K562 (cell line): ENCODE data around the gene UGT1A3. TPM values are rescaled to one million over a fixed set of nuclear protein-coding genes. Genes with fewer than 3 reads are reported as not detected.

ENCODE experiments used
- ATAC-seq: fragments of 200-7000 bp; cut with Tn5 transposase; 3 replicates; pipeline ENCODE4 v1.9.1; 2020; ENCODE audit warnings: moderate library complexity
- BruUV-seq: library from RNA; stranded (reverse); fragments of 400-500 nt; replicated peaks from 2 replicates; lab custom pipeline; 2021; lab: Mats Ljungman, UMichigan
- CTCF ChIA-PET: fragments of 300-600 bp; formaldehyde crosslinking; extraction: SDS; loops from one replicate; lab custom pipeline; 2021; ENCODE audit warnings: low intra/inter-chr PET ratio; lab: Yijun Ruan, JAX
- POLR2A ChIA-PET: fragments of 300-600, 350-650 bp; sonication (Branson Sonifier 250); formaldehyde crosslinking; extraction: SDS; loops from one replicate; lab custom pipeline; 2021; ENCODE audit warnings: antibody characterized with exemption, inconsistent platforms; lab: Yijun Ruan, JAX
- DNase-seq, 4 experiments: peaks; one replicate each; pipeline versions ENCODE4 v3.0.0 to v3.0.0-alpha.2; 2011 to 2018; ENCODE audit warnings: low spot score in 3 of 4, mixed read lengths in 3 of 4; ENCODE audit errors: extremely low read depth in 1 of 4
- FAIRE-seq: peaks from 2 replicates; lab custom pipeline; 2011; peaks lifted over from hg19 to GRCh38; lab: Jason Lieb, UNC
- H2AFZ ChIP-seq: 2 replicates; pipeline ENCODE4 v1.6.0; 2011; ENCODE audit warnings: low read depth, low read length, control low read depth, inconsistent platforms
- H3K27ac ChIP-seq: fragments of 200-600 bp; 3 replicates; pipeline ENCODE4 v1.8.0; 2011; ENCODE audit warnings: low read depth, mild to moderate bottlenecking, control low read depth, inconsistent platforms, low read length, moderate library complexity, mixed read lengths; ENCODE audit errors: extremely low read depth
- H3K27me3 ChIP-seq, 2 experiments: fragments of 300-600 bp in 1 of 2; 2 replicates in 1 of 2; 3 replicates in 1 of 2; pipeline versions ENCODE4 v1.6.0 to v1.8.0; 2011; ENCODE audit warnings: inconsistent platforms in 2 of 2, low read length in 2 of 2, mild to moderate bottlenecking in 1 of 2, mixed read lengths in 1 of 2, moderate library complexity in 1 of 2; ENCODE audit not compliant: control insufficient read depth in 2 of 2, insufficient read depth in 2 of 2
- H3K36me3 ChIP-seq: fragments of 300-600 bp; 3 replicates; pipeline ENCODE4 v1.8.0; 2011; ENCODE audit warnings: mild to moderate bottlenecking, low read length, inconsistent platforms; ENCODE audit not compliant: control insufficient read depth, insufficient read depth
- H3K4me1 ChIP-seq, 2 experiments: fragments of 200-600 bp in 1 of 2; replicated peaks in 1 of 2; 2 replicates in 1 of 2; 3 replicates in 1 of 2; pipeline versions ENCODE4 v1.5.1 to v1.8.0; 2011; ENCODE audit warnings: inconsistent platforms in 2 of 2, low read length in 2 of 2, mild to moderate bottlenecking in 1 of 2, mixed read lengths in 1 of 2, moderate library complexity in 1 of 2; ENCODE audit not compliant: control insufficient read depth in 2 of 2, insufficient read depth in 2 of 2
- H3K4me2 ChIP-seq: 2 replicates; pipeline ENCODE4 v1.6.1; 2011; ENCODE audit warnings: low read length, control low read depth, inconsistent platforms, mixed read lengths; ENCODE audit not compliant: insufficient read depth
- H3K4me3 ChIP-seq: fragments of 200-600 bp; sonication (generic), shearing (Covaris generic); 2 replicates; pipeline ENCODE4 v1.5.1; 2016; ENCODE audit warnings: control low read depth, inconsistent platforms
- H3K79me2 ChIP-seq: fragments of 200-600 bp; 3 replicates; pipeline ENCODE4 v1.8.0; 2011; ENCODE audit warnings: low read length, inconsistent platforms; ENCODE audit not compliant: control insufficient read depth, insufficient read depth
- H3K9ac ChIP-seq, 2 experiments: 2 replicates each; pipeline versions ENCODE4 v1.6.0 to v1.6.1; 2011; ENCODE audit warnings: low read depth in 2 of 2, low read length in 2 of 2, control low read depth in 1 of 2, inconsistent platforms in 1 of 2, mild to moderate bottlenecking in 1 of 2, mixed read lengths in 1 of 2; ENCODE audit not compliant: insufficient read depth in 1 of 2
- H3K9me1 ChIP-seq: one replicate; pipeline ENCODE4 v1.6.0; 2011; ENCODE audit warnings: inconsistent platforms, mild to moderate bottlenecking, low read length, moderate library complexity; ENCODE audit not compliant: control insufficient read depth, insufficient read depth
- H3K9me3 ChIP-seq: replicated peaks from 2 replicates; pipeline ENCODE4 v1.5.1; 2011; ENCODE audit warnings: low read depth, low read length, inconsistent platforms; ENCODE audit not compliant: control insufficient read depth, insufficient read depth
- H4K20me1 ChIP-seq: replicated peaks from 2 replicates; pipeline ENCODE4 v1.6.1; 2011; ENCODE audit warnings: low read length, inconsistent platforms, mixed read lengths; ENCODE audit not compliant: control insufficient read depth, insufficient read depth
- ATF2 ChIP-seq: sonication (generic); formaldehyde crosslinking; IDR thresholded peaks from 2 replicates; pipeline ENCODE4 v1.8.1; 2022; ENCODE audit warnings: missing genetic modification reagents
- CTBP1 ChIP-seq: fragments of 450-650 bp; IDR thresholded peaks from 2 replicates; pipeline ENCODE4 v1.6.1; 2016; ENCODE audit warnings: borderline replicate concordance
- FOXP1 ChIP-seq: sonication (generic); formaldehyde crosslinking; IDR thresholded peaks from 2 replicates; pipeline ENCODE4 v1.8.0; 2022; ENCODE audit warnings: mild to moderate bottlenecking, missing genetic modification reagents
- HBP1 ChIP-seq: fragments of 450-650 bp; formaldehyde crosslinking; IDR thresholded peaks from 2 replicates; pipeline ENCODE4 v1.4.0; 2022; ENCODE audit warnings: missing genetic modification characterization
- MAX ChIP-seq: sonication (generic); formaldehyde crosslinking; IDR thresholded peaks from 2 replicates; pipeline ENCODE4 v1.9.0; 2022; ENCODE audit warnings: mild to moderate bottlenecking, missing genetic modification reagents
- NFIC ChIP-seq: fragments of 450-650 bp; IDR thresholded peaks from 2 replicates; pipeline ENCODE4 v1.6.1; 2017; ENCODE audit warnings: mild to moderate bottlenecking, inconsistent platforms
- RAD51 ChIP-seq: fragments of 450-650 bp; IDR thresholded peaks from 2 replicates; pipeline ENCODE4 v1.7.1; 2016; ENCODE audit warnings: low read depth, mild to moderate bottlenecking, borderline replicate concordance
- SMARCA4 ChIP-seq: fragments of 450-650 bp; IDR thresholded peaks from 2 replicates; pipeline ENCODE4 v1.6.1; 2016
- SUPT5H ChIP-seq: fragments of 450-650 bp; IDR thresholded peaks from 2 replicates; pipeline ENCODE4 v1.6.1; 2016
- THAP12 ChIP-seq: fragments of 250-450 bp; sonication (Bioruptor Pico); IDR thresholded peaks from 2 replicates; pipeline ENCODE4 v1.9.0; 2021; ENCODE audit warnings: mild to moderate bottlenecking, inconsistent platforms
- ZBTB1 ChIP-seq: sonication (generic); formaldehyde crosslinking; IDR thresholded peaks from 2 replicates; pipeline ENCODE4 v1.8.1; 2023; ENCODE audit warnings: missing genetic modification reagents, low read depth, mild to moderate bottlenecking, borderline replicate concordance
- ZFPM2 ChIP-seq: fragments of 250-450 bp; sonication (Bioruptor Pico); IDR thresholded peaks from 2 replicates; pipeline ENCODE4 v1.5.1; 2022; ENCODE audit warnings: mild to moderate bottlenecking
- ZNF583 ChIP-seq: fragments of 250-450 bp; sonication (Bioruptor Pico); IDR thresholded peaks from 2 replicates; pipeline ENCODE4 v1.4.0; 2020
- WGBS: fragments of 100-300 bp; shearing (Covaris generic); methylation state at CpG from one replicate; pipeline ENCODE4 v1.1.6; 2016; ENCODE audit warnings: low coverage, mixed read lengths; ENCODE audit not compliant: insufficient coverage; ENCODE audit errors: missing lambda C conversion rate; 5-methylcytosine and 5-hydroxymethylcytosine counted together
- in situ Hi-C: fragments of 300-500 bp; cut with MboI; formaldehyde crosslinking; loops from 4 replicates; pipeline ENCODE4 v1.15.0; 2018; ENCODE audit warnings: inconsistent platforms, mixed read lengths
- intact Hi-C: fragments of 100-400 bp; cut with micrococcal nuclease; formaldehyde crosslinking; loops from 2 replicates; pipeline ENCODE4 v1.14.2; 2022
- polyA plus RNA-seq, 8 experiments: library from polyadenylated mRNA; depleted of rRNA in 4 of 8; stranded (reverse) in 5 of 8; unstranded in 3 of 8; fragments of >200 nt; fragmentation: Nextera tagmentation in 2 of 8; fragmentation: Illumina TruSeq in 1 of 8; extraction: Ambion mirVana in 2 of 8; extraction: Trizol in 1 of 8; gene quantifications; 2 replicates each; pipeline versions ENCODE4 v1.2.1 to v1.2.3, GENCODE V29; 2011 to 2014; ENCODE audit warnings: inconsistent platforms in 1 of 8, missing spikeins in 1 of 8
- total RNA-seq, 7 experiments: library from RNA; depleted of rRNA in 6 of 7; stranded (reverse); fragments of >200 nt in 6 of 7; fragmentation: Illumina TruSeq in 2 of 7; extraction: Trizol in 2 of 7; gene quantifications; 2 replicates each; pipeline versions ENCODE4 v1.2.1 to v1.2.3, GENCODE V29; 2011 to 2021; ENCODE audit warnings: low replicate concordance in 1 of 7

The UGT1A3 gene
- total and polyA plus RNA-seq, 9 of the 15 experiments (the other 6 are each of a cell fraction or from before 2014, with no cell fraction given) = not detected

GRCh38 chr2:233793465-233794127 is 64.8 kb downstream of the UGT1A3 start (continued):
- TF ChIP-seq ZFPM2 (CRISPR knock-in tag) (no peak), CTBP1 (no peak), SUPT5H (no peak), NFIC (no peak), HBP1 (CRISPR knock-in tag) (no peak)

GRCh38 chr2:233794128-233794658 is 65.4 kb downstream of the UGT1A3 start:
- in situ Hi-C loops (no loop called here), intact Hi-C loops (no loop called here)
- CTCF ChIA-PET = no interaction called here
- peaks cover 0 to 42% of the 10 kb centered on the region in 2 experiments; a peak in 2 of 5 replicates for H3K27me3 ChIP-seq
- POLR2A ChIA-PET = interaction anchor here (0.8 kb wide), 1 partner anchor 14 kb away, joined by 3 read pairs; no protein-coding TSS in a partner anchor
- H3K9me1 ChIP-seq = no peaks in the 10 kb centered on the region
- no peak overlapping the region for H3K4me3 ChIP-seq
- no peak for ATAC-seq
- no peaks in the 10 kb centered on the region for H4K20me1 ChIP-seq
- H3K4me1 ChIP-seq = no peaks in the 10 kb centered on the region; a peak in 1 of 5 replicates
- H3K9me3 ChIP-seq = no peaks in the 10 kb centered on the region
- BruUV-seq = no TSS peak
- 2% methylated on average over 13 of the region's 17 CpGs for WGBS
- no peaks in the 10 kb centered on the region for H3K79me2 ChIP-seq
- H3K27ac ChIP-seq = no peak overlapping the region
- no peaks in the 10 kb centered on the region for H3K36me3 ChIP-seq
- no peak for FAIRE-seq
- H3K4me2 ChIP-seq = no peak overlapping the region
- H3K9ac ChIP-seq = no peak overlapping the region
- no peak for DNase-seq
- H2AFZ ChIP-seq = no peak overlapping the region
- no peak for TF ChIP-seq THAP12 (CRISPR knock-in tag)
- no peak for TF ChIP-seq ZNF583
- TF ChIP-seq MAX (CRISPR knock-in tag) = no peak
- TF ChIP-seq SMARCA4 = no peak
- TF ChIP-seq FOXP1 (CRISPR knock-in tag) = no peak
- no peak for TF ChIP-seq ZBTB1 (CRISPR knock-in tag)
- no peak for TF ChIP-seq RAD51
- no peak for TF ChIP-seq ATF2 (CRISPR knock-in tag)
